CD4-positive, alpha-beta memory T cell (primary cell): ENCODE data around the gene ZNF804A. TPM values are rescaled to one million over a fixed set of nuclear protein-coding genes. Genes with fewer than 3 reads are reported as not detected.
"Not testable (repeated sequence)": the region's sequence is repeated elsewhere in the genome, so short reads cannot be mapped to it uniquely, and the experiment has no call there.

Experiments used
- CTCF ChIA-PET: fragments of 350-600 bp; sonication (Branson Sonifier 250); formaldehyde crosslinking; loops from one replicate; lab custom pipeline; 2021; ENCODE audit warnings: inconsistent platforms; ENCODE audit not compliant: partially characterized antibody; lab: Charles Lee
- POLR2A ChIA-PET: fragments of 350-600 bp; sonication (Branson Sonifier 250); formaldehyde crosslinking; loops from one replicate; lab custom pipeline; 2021; ENCODE audit not compliant: partially characterized antibody; lab: Charles Lee
- DNase-seq, 5 donors: peaks; one replicate each; pipeline versions ENCODE4 v3.0.0 to v3.0.0-alpha.2; 2020 to 2022; ENCODE audit warnings: mixed read lengths in 1 of 5
- H3K27ac ChIP-seq: one replicate; pipeline ENCODE4 v1.7.0; 2013; ENCODE audit warnings: low read depth, low read length
- H3K27me3 ChIP-seq: 2 replicates; pipeline ENCODE4 v1.7.0; 2013; ENCODE audit warnings: mild to moderate bottlenecking, low read length, moderate library complexity; ENCODE audit not compliant: insufficient read depth
- H3K36me3 ChIP-seq: 2 replicates; pipeline ENCODE4 v1.7.0; 2013; ENCODE audit warnings: mild to moderate bottlenecking, low read length, moderate library complexity; ENCODE audit not compliant: insufficient read depth
- H3K4me1 ChIP-seq: 2 replicates; pipeline ENCODE4 v1.7.0; 2013; ENCODE audit warnings: mild to moderate bottlenecking, low read length, moderate library complexity; ENCODE audit not compliant: insufficient read depth
- H3K4me3 ChIP-seq, 2 donors: one replicate each; pipeline ENCODE4 v1.7.0; 2013; ENCODE audit warnings: low read length in 2 of 2, mild to moderate bottlenecking in 1 of 2
- H3K9me3 ChIP-seq, 2 donors: one replicate each; pipeline ENCODE4 v1.7.0; 2013; ENCODE audit warnings: low read length in 2 of 2, control low read depth in 1 of 2; ENCODE audit not compliant: control insufficient read depth in 1 of 2
- H3K27ac Mint-ChIP-seq, 7 donors: one replicate each; pipeline ENCODE4 v1.8.0; 2020 to 2021; ENCODE audit warnings: mixed read lengths in 7 of 7, mild to moderate bottlenecking in 6 of 7, inconsistent platforms in 3 of 7, moderate library complexity in 3 of 7
- H3K27me3 Mint-ChIP-seq, 2 donors: one replicate each; pipeline ENCODE4 v1.8.0; 2020 to 2021; ENCODE audit warnings: mixed read lengths in 2 of 2
- H3K36me3 Mint-ChIP-seq, 2 donors: one replicate each; pipeline ENCODE4 v1.8.0; 2020 to 2021; ENCODE audit warnings: mixed read lengths in 2 of 2, inconsistent platforms in 1 of 2, mild to moderate bottlenecking in 1 of 2
- H3K4me1 Mint-ChIP-seq, 4 donors: one replicate each; pipeline ENCODE4 v1.8.0; 2020 to 2021; ENCODE audit warnings: mixed read lengths in 4 of 4, mild to moderate bottlenecking in 1 of 4
- H3K4me3 Mint-ChIP-seq, 8 donors: one replicate each; pipeline ENCODE4 v1.8.0; 2020 to 2021; ENCODE audit warnings: mixed read lengths in 8 of 8, mild to moderate bottlenecking in 7 of 8, moderate library complexity in 6 of 8, inconsistent platforms in 3 of 8
- H3K9me3 Mint-ChIP-seq, 8 donors: one replicate each; pipeline ENCODE4 v1.8.0; 2020 to 2021; ENCODE audit warnings: mixed read lengths in 8 of 8, mild to moderate bottlenecking in 5 of 8, inconsistent platforms in 3 of 8, moderate library complexity in 1 of 8
- intact Hi-C: fragments of 100-400 bp; cut with micrococcal nuclease; formaldehyde crosslinking; loops from one replicate; pipeline ENCODE4 v1.15.1; 2023
- polyA plus RNA-seq, 2 donors: library from polyadenylated mRNA; unstranded; fragments of 300-500 nt; fragmentation: Illumina TruSeq; gene quantifications; one replicate each; pipeline ENCODE4 v1.2.3, GENCODE V29; 2021
- total RNA-seq, 2 experiments: library from RNA; stranded (reverse); gene quantifications; one replicate each; pipeline ENCODE4 v1.2.3, GENCODE V29; 2021

Gene ZNF804A
- total and polyA plus RNA-seq, 4 experiments from 2014 or later = 0.05 to 0.06 TPM; not detected in 2

DNA sequence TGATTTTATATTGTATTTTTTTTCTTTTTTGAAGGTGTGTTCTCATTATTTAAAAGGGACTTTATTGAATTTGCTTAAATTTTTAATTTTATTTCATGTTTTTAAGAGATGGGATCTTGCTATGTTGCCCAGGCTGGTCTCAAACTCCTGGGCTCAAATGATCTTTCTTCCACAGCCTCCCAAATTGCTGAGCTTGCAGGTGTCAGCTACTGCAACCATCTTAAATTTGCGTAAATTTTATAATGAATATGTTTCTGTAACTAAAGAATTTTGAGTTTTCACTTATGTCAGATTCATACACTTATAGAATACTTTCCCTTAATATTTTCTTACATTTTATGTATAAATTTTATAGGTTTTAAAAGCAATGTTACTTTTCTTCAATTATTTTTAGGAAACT lies 157.8 kb downstream of the ZNF804A start:
- ChIA-PET POLR2A (no interaction called here), CTCF (no interaction called here)
- Histone ChIP-seq H3K4me3 (no peak overlapping the region), H3K27me3 (no peaks in the 10 kb centered on the region), H3K36me3 (no peaks in the 10 kb centered on the region), H3K4me1 (no peaks in the 10 kb centered on the region), H3K27ac (no peak overlapping the region), H3K9me3 (no peaks in the 10 kb centered on the region)
- no peaks in the 10 kb centered on the region for H3K4me1 Mint-ChIP-seq
- intact Hi-C loops = no loop called here
- H3K9me3 Mint-ChIP-seq = peaks cover 0 to 8% (median 4%) of the 10 kb centered on the region in 8 donors
- H3K27ac Mint-ChIP-seq = no peak overlapping the region
- no peaks in the 10 kb centered on the region for H3K36me3 Mint-ChIP-seq
- H3K27me3 Mint-ChIP-seq = no peaks in the 10 kb centered on the region
- no peak for DNase-seq
- H3K4me3 Mint-ChIP-seq = no peak overlapping the region

DNA sequence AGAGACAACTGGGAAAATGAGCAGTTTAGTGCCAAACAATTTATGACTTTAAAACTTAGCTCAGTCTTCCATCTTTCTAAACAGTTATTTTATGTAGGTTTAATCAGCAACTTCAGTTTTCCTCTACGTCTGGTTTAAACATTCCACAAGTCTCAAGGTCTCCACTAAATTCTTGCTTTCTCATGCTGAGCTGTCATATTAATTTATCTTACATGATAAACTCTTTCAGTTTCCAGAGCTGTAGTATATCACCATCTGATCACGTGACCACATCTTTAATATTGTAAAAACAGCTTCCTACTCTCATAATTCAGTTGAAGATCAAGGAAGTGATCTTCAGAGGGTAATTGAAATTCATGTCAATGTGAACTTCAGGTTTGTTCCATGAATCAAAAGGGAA lies 158.6 kb downstream of the ZNF804A start:
- H3K27me3 ChIP-seq = no peaks in the 10 kb centered on the region
- no peak overlapping the region for H3K27ac Mint-ChIP-seq
- no peaks in the 10 kb centered on the region for H3K4me1 Mint-ChIP-seq
- intact Hi-C loops = no loop called here
- CTCF ChIA-PET = no interaction called here
- POLR2A ChIA-PET = no interaction called here
- H3K27me3 Mint-ChIP-seq = no peaks in the 10 kb centered on the region
- no peaks in the 10 kb centered on the region for H3K36me3 Mint-ChIP-seq
- no peak overlapping the region for H3K27ac ChIP-seq
- H3K4me3 ChIP-seq = no peak overlapping the region
- no peaks in the 10 kb centered on the region for H3K9me3 ChIP-seq
- no peak overlapping the region for H3K4me3 Mint-ChIP-seq
- H3K36me3 ChIP-seq = no peaks in the 10 kb centered on the region
- peaks cover 0 to 8% (median 4%) of the 10 kb centered on the region in 8 donors for H3K9me3 Mint-ChIP-seq
- H3K4me1 ChIP-seq = no peaks in the 10 kb centered on the region
- no peak for DNase-seq

DNA sequence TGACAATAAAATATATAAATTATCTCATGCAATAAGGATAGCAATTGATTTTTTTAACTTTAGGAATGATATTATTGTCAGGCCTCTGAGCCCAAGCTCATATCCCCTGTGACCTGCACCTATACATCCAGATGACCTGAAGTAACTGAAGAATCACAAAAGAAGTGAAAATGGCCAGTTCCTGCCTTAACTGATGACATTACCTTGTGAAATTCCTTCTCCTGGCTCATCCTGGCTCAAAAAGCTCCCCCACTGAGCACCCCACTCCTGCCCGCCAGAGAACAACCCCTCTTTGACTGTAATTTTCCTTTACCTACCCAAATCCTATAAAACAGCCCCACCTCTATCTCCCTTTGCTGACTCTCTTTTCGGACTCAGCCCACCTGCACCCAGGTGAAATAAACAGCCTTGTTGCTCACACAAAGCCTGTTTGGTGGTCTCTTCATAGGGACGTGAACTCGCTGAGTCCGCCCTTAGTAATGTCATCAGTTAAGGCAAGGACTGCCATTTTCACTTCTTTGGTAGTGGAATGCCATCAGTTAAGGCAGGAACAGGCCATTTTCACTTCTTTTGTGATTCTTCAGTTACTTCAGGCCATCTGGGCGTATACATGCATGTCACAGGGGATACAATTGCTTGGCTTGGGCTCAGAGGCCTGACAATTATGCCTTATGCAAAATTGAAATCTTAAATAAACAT lies 161.4 kb downstream of the ZNF804A start:
- H3K4me1 ChIP-seq, H3K27ac Mint-ChIP-seq, POLR2A ChIA-PET, DNase-seq, H3K27me3 ChIP-seq, H3K36me3 ChIP-seq, H3K4me3 ChIP-seq, H3K36me3 Mint-ChIP-seq, H3K9me3 Mint-ChIP-seq, H3K4me1 Mint-ChIP-seq, H3K9me3 ChIP-seq, H3K27me3 Mint-ChIP-seq, CTCF ChIA-PET, intact Hi-C loops, H3K4me3 Mint-ChIP-seq, H3K27ac ChIP-seq: not testable (repeated sequence)

DNA sequence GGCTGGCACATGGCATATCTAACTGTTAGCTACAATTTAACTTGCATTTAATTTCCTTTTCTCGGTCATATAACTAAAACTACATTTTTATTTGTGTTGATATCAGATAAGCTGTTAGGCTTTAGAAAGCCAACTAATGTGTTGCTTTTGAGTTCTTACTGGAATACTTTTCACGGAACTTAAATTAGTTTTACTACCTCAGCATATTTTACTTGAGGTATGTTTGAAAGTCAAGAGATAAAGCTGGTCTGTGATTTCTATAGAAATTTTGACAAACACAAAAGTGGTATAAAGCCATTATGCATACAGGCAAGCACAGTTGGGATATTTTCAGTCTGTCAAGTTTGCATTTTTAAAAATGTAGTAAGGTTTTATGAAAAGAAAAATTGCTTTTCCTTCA lies 162.6 kb downstream of the ZNF804A start:
- intact Hi-C loops = no loop called here
- Mint-ChIP-seq H3K36me3 (no peaks in the 10 kb centered on the region), H3K27ac (no peak overlapping the region), H3K4me3 (no peak overlapping the region), H3K9me3 (peaks cover 0 to 6% (median 2%) of the 10 kb centered on the region in 8 donors), H3K27me3 (no peaks in the 10 kb centered on the region), H3K4me1 (no peaks in the 10 kb centered on the region)
- ChIA-PET CTCF (no interaction called here), POLR2A (no interaction called here)
- H3K36me3 ChIP-seq = no peaks in the 10 kb centered on the region
- no peaks in the 10 kb centered on the region for H3K27me3 ChIP-seq
- H3K4me1 ChIP-seq = no peaks in the 10 kb centered on the region
- H3K4me3 ChIP-seq = no peak overlapping the region
- no peaks in the 10 kb centered on the region for H3K9me3 ChIP-seq
- no peak overlapping the region for H3K27ac ChIP-seq
- no peak for DNase-seq

DNA sequence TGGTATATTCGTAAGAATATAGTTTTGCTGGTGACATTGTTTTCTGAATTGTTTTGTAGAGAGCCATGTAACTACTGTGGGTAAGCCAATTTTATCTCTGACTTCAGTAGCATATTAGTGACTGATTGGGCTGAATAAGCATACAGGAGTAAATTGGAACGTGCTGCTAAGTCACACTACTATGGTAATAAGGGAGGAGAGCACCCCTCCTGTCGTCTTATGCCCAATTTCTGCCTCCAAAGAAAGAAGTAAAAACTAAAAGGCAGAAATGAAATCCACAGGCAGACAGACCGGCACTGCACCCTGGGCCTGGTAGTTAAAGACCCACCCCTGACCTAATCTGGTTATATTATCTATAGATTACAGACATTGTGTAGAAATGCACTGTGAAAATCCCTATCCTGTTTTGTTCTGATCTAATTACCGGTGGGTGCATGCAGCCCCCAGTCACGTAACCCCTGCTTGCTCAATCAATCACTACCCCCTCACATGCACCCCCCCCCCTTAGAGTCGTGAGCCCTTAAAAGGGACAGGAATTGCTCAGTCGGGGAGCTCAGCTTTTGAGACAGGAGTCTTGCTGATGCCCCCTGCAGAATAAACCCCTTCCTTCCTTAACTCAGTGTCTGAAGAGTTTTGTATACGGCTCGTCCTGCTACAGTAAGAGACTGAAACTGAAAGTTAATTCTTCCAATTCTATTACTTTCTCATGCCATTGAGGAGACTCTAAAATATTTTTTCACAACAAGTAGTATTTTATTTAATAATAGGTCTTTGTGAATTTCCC lies 167.0 kb downstream of the ZNF804A start:
- Histone ChIP-seq H3K9me3 (no peaks in the 10 kb centered on the region), H3K4me1 (no peaks in the 10 kb centered on the region), H3K27ac (no peak overlapping the region), H3K36me3 (no peaks in the 10 kb centered on the region), H3K27me3 (no peaks in the 10 kb centered on the region), H3K4me3 (no peak overlapping the region)
- intact Hi-C loops = no loop called here
- Mint-ChIP-seq H3K27me3 (no peaks in the 10 kb centered on the region), H3K4me3 (no peak overlapping the region), H3K36me3 (no peaks in the 10 kb centered on the region), H3K9me3 (peaks cover 0 to 6% (median 0%) of the 10 kb centered on the region in 8 donors), H3K27ac (no peak overlapping the region), H3K4me1 (no peaks in the 10 kb centered on the region)
- no peak for DNase-seq
- POLR2A ChIA-PET = no interaction called here
- CTCF ChIA-PET = no interaction called here

DNA sequence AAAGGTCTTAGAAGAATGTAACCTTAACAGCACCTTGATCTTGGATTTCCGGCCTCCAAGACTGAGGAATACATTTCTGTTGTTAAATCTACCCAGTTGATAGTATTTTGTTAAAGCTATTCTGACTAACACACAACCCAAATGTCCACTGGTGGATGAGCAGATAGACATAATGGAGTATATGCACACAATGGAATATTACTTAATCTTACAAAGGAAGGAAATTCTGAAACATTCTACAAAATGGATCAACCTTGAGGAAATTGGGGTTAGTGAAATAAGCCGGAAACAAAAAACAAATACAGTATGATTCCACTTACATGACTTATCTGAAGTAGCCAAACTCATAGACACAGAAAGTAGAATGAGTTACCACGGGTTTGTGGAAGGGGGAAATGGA lies 168.7 kb downstream of the ZNF804A start:
- Histone ChIP-seq H3K27me3 (no peaks in the 10 kb centered on the region), H3K36me3 (no peaks in the 10 kb centered on the region), H3K9me3 (no peaks in the 10 kb centered on the region), H3K4me3 (no peak overlapping the region), H3K27ac (no peak overlapping the region), H3K4me1 (no peaks in the 10 kb centered on the region)
- POLR2A ChIA-PET = no interaction called here
- intact Hi-C loops = no loop called here
- H3K27me3 Mint-ChIP-seq = no peaks in the 10 kb centered on the region
- DNase-seq = no peak
- H3K36me3 Mint-ChIP-seq = no peaks in the 10 kb centered on the region
- H3K4me1 Mint-ChIP-seq = no peaks in the 10 kb centered on the region
- CTCF ChIA-PET = no interaction called here
- peaks cover 0 to 4% (median 0%) of the 10 kb centered on the region in 8 donors for H3K9me3 Mint-ChIP-seq
- no peak overlapping the region for H3K27ac Mint-ChIP-seq
- no peak overlapping the region for H3K4me3 Mint-ChIP-seq

DNA sequence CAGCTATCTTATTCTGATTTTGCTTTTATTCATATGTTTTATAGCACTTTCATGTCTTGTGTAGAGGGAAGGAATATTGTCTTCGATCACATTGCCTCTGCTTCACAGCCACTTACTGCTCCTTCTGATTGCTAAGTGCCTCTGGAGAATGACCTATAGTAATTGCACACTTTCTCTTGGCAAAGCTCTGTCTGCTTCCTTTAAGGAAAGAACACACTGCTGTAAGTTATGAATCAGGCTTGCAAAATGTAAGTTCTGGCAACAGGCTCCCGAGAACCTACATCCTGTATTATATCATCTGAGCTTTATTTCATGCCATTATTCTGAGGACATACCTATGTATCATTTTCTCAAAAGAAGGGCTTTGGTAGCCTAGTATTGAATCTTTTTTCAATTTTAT lies 170.7 kb downstream of the ZNF804A start:
- ChIA-PET CTCF (no interaction called here), POLR2A (no interaction called here)
- H3K4me3 Mint-ChIP-seq = no peak overlapping the region
- no peaks in the 10 kb centered on the region for H3K36me3 Mint-ChIP-seq
- no peak for DNase-seq
- no peaks in the 10 kb centered on the region for H3K27me3 Mint-ChIP-seq
- H3K27me3 ChIP-seq = no peaks in the 10 kb centered on the region
- no peaks in the 10 kb centered on the region for H3K36me3 ChIP-seq
- no peak overlapping the region for H3K4me3 ChIP-seq
- H3K27ac Mint-ChIP-seq = no peak overlapping the region
- H3K4me1 ChIP-seq = no peaks in the 10 kb centered on the region
- intact Hi-C loops = no loop called here
- H3K4me1 Mint-ChIP-seq = no peaks in the 10 kb centered on the region
- no peak overlapping the region for H3K27ac ChIP-seq
- H3K9me3 Mint-ChIP-seq = peaks cover 0 to 7% (median 0%) of the 10 kb centered on the region in 8 donors
- H3K9me3 ChIP-seq = no peaks in the 10 kb centered on the region
